MG63 (cell line): ENCODE data around the gene DCBLD1. TPM values are rescaled to one million over a fixed set of nuclear protein-coding genes. Genes with fewer than 3 reads are reported as not detected.
"Not testable (repeated sequence)": the region's sequence is repeated elsewhere in the genome, so short reads cannot be mapped to it uniquely, and the experiment has no call there.

Experiments used
- DNase-seq: peaks from one replicate; pipeline ENCODE4 v3.0.0-alpha.2; 2020
- H3K27me3 ChIP-seq: fragments of 250-450 bp; sonication (Bioruptor Pico); 2 replicates; pipeline ENCODE4 v1.5.1; 2020; ENCODE audit warnings: mild to moderate bottlenecking, moderate library complexity
- H3K36me3 ChIP-seq: fragments of 250-450 bp; sonication (Bioruptor Pico); 2 replicates; pipeline ENCODE4 v1.5.1; 2020; ENCODE audit warnings: mild to moderate bottlenecking, moderate library complexity
- H3K4me3 ChIP-seq: fragments of 250-450 bp; sonication (Bioruptor Pico); 2 replicates; pipeline ENCODE4 v1.5.1; 2020; ENCODE audit warnings: mild to moderate bottlenecking, moderate library complexity
- H3K9me3 ChIP-seq: fragments of 250-450 bp; sonication (Bioruptor Pico); 2 replicates; pipeline ENCODE4 v1.5.1; 2020; ENCODE audit warnings: mild to moderate bottlenecking, moderate library complexity
- total RNA-seq: library from RNA; depleted of rRNA; stranded (reverse); fragments of >200 nt; shearing (Covaris generic); gene quantifications from 2 replicates; pipeline ENCODE4 v1.2.3, GENCODE V29; 2014; ENCODE audit warnings: low replicate concordance

Gene DCBLD1
- total RNA-seq, 1 experiment from 2014 or later, result 20.9 TPM

DNA sequence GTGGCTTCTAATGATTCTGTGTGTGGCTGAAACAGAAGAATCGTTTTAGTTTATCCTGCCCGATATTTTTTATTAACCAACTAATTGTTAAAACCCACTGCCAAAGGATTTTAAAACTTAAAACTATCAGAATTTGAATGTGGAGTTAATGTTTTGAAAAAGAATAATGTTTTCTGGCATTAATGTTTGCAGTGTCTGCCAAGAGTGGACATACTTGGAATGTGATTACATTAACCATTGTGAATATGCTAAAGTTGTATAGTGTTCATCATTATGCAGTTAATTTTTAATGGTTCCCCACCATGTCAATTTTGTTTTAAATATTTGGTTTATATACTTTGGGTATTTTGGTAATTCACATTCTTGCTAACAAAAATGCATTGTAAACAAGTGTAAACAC, 24.4 kb downstream of the DCBLD1 start:
- DNase-seq, result no peak
- H3K36me3 ChIP-seq, result peaks cover 45% of the 10 kb centered on the region

DNA sequence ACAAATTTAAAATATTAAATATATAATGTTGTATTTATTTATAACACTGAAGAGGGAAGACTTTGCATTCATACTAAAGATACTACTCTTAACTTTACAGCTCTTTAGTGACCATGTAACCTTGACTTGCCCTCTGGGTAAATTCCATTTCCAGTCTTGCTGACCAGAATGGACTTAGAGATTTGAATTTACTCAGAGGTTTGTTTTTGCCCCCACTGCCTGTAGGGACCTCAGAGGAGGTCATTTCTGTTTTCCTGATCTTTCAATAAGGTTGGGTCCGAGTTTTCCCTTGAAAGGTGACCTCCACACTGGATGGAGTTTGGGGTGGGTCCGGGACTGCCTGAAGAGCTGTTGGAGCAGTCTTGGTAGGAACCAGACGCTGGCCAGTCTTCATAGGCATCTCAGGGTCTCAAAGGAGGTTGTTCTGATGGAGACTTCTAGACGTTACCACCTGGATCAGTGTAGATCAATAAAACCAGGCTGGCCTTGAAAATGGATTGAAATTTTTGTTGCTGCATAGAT, 26.0 kb downstream of the DCBLD1 start:
- H3K9me3 ChIP-seq, result no peaks in the 10 kb centered on the region
- H3K36me3 ChIP-seq, result peaks cover 40% of the 10 kb centered on the region
- no peak overlapping the region for H3K4me3 ChIP-seq
- DNase-seq, result no peak
- H3K27me3 ChIP-seq, result no peaks in the 10 kb centered on the region

More for the DNA sequence above, 24.4 kb downstream of the DCBLD1 start:
- H3K27me3 ChIP-seq, result no peaks in the 10 kb centered on the region
- H3K9me3 ChIP-seq, result no peaks in the 10 kb centered on the region
- no peak overlapping the region for H3K4me3 ChIP-seq

DNA sequence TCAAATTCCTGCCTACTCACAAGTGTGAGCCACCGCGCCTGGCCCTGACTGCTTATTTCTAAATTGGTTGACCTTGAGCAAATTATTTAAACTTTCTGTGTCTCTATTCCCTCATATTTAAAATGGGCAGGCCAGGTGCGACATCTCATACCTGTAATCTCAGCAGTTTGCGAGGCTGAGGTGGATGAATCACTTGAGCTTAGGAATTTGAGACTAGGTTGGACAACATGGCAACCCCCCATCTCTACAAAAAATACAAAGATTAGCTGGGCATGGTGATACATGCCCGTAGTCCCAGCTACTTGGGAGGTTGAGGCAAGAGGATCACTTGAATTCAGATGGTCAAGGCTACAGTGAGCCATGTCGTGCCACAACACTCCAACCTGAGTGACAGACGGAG, 26.5 kb downstream of the DCBLD1 start:
- H3K4me3 ChIP-seq, result no peak overlapping the region
- DNase-seq, result no peak
- no peaks in the 10 kb centered on the region for H3K9me3 ChIP-seq
- H3K27me3 ChIP-seq, result no peaks in the 10 kb centered on the region
- peaks cover 35% of the 10 kb centered on the region for H3K36me3 ChIP-seq

DNA sequence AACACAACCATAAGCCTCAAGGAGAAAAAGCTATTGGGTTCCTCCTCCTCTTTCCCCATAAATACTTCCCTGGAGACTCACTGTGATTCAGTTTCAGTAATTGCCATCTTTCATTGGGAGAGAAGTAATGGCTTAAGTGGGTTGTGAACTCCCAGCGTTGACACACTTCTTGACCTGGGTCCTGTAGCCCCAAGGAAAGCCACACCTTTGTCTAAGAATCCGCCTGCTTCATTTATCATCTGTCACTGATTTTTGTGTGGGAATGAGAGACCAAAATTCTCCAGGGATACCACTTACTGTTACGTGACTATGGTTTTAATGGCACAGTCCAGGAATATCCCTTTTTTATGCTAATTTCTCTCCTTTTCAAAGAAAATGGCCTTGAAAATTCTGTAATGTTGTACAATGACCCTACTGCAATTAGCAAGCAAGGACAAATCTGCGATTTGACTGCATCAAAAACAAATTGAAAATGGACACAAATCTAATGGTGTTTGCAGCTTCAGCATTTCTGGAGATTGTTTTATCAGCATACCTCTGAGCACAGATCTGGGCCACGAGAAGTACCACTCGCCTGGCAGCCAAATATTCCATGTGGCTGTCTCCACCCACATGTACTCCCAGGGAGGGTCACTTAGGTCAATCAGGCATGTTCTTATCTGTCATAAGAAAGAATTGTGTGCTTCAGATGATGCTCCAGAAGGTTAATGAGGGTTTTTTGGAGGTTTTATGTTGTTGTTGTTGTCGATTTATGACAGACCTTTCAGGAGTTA, 29.8 kb downstream of the DCBLD1 start:
- Histone ChIP-seq H3K4me3 (no peak overlapping the region), H3K27me3 (no peaks in the 10 kb centered on the region), H3K9me3 (no peaks in the 10 kb centered on the region), H3K36me3 (peaks cover 15% of the 10 kb centered on the region)
- no peak for DNase-seq

GRCh38 chr6:117512987-117513573, 30.6 kb downstream of the DCBLD1 start:
- H3K9me3 ChIP-seq, result no peaks in the 10 kb centered on the region
- DNase-seq, result no peak
- H3K27me3 ChIP-seq, result no peaks in the 10 kb centered on the region
- no peak overlapping the region for H3K4me3 ChIP-seq
- peaks cover 14% of the 10 kb centered on the region for H3K36me3 ChIP-seq

DNA sequence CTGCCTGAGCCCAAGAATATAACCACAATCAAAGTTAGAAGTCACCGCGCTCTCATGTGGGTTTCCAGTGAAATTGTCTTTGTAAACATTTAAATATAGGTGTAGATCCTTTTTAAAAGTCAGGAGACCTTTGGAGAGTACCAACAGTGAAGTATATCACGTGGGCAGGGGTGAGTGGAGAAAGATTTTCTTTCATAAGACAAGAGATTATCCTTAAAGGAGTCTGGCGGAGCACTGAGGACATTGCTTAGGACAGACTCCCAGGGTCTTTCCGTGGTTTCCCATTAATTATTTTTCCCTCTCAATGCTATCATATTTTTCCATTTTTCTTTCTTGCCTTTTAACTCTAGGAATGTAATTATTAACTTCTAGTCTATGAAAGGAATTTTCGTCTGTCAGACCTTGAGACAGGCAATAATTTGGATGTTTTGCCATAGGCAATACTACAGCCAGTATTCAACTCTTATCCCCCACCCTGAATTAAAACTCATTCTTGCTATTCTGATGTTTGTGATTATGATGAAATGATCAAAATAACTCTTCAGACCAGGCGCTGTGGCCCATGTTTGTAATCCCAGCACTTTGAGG, 31.4 kb downstream of the DCBLD1 start:
- H3K4me3 ChIP-seq, result no peak overlapping the region
- no peak for DNase-seq
- no peaks in the 10 kb centered on the region for H3K9me3 ChIP-seq
- peaks cover 9% of the 10 kb centered on the region for H3K36me3 ChIP-seq
- H3K27me3 ChIP-seq, result no peaks in the 10 kb centered on the region

DNA sequence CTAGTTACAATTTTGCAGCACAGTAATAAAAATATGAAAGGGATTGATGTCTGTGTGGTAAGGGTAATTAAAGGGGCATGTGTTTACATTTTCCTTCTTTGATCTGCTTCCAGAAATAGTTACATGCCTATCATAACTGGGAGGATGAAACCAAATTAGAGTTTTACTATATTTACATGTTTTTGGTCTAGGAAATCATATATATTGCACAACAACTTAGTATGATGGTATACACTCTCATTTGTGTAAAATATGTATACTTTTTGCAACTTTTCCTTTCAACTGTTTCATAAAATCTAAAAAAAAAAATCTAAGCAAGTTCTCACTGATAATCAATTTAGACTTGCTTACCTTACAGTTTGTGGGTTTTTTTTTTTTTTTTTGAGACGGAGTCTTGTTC, 32.2 kb downstream of the DCBLD1 start:
- no peaks in the 10 kb centered on the region for H3K27me3 ChIP-seq
- no peak overlapping the region for H3K4me3 ChIP-seq
- no peaks in the 10 kb centered on the region for H3K9me3 ChIP-seq
- DNase-seq, result no peak
- H3K36me3 ChIP-seq, result peaks cover 7% of the 10 kb centered on the region

- no peaks in the 10 kb centered on the region for H3K27me3 ChIP-seq
- DNase-seq, result no peak
- H3K4me3 ChIP-seq, result no peak overlapping the region
- H3K36me3 ChIP-seq, result peaks cover 7% of the 10 kb centered on the region
- H3K9me3 ChIP-seq, result no peaks in the 10 kb centered on the region
These were observed 32.9 kb downstream of the DCBLD1 start for GRCh38 chr6:117515326-117515725.

GRCh38 chr6:117517995-117518394, 35.5 kb downstream of the DCBLD1 start:
- H3K4me3 ChIP-seq, DNase-seq, H3K36me3 ChIP-seq, H3K9me3 ChIP-seq, H3K27me3 ChIP-seq: not testable (repeated sequence)

GRCh38 chr6:117518870-117519269, 36.4 kb downstream of the DCBLD1 start:
- Histone ChIP-seq H3K4me3 (no peak overlapping the region), H3K36me3 (peaks cover 8% of the 10 kb centered on the region), H3K27me3 (no peaks in the 10 kb centered on the region), H3K9me3 (no peaks in the 10 kb centered on the region)
- DNase-seq, result no peak

DNA sequence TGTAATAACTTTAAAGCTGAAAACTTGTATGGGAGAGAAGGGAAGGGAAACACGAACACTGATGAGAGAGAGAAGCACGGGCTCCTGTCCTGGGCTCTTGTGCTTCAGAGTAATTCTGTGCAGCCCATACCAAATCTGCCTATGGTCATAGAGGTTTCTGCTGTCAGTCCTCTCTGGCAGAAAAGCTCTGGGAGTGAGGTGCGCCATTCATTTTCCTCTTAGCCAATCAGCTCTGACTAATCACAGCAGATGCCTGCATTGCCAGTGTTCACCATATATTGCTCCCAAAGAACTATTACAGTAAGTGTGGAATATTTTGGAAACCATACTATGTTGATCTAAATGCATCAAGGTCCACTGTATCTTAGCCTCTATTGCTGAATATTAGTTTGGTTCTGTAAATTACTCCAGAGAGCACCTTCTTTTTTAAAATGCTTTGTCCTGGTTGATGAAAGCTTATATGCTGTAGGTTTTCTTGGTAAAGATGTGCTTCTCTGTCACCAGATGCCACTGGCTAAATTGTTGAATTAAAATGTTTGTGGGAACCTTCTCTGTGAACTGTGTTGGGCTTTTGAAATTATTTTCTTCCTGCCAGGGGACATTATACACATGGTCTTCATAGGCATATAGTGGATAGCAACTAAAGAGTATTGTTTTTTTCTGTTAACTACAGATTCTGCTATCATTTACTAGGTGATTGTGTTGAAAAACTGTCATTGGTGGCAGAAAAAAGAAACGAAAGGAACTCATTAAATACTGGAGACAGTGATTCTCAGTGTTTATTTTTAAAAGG, 38.3 kb downstream of the DCBLD1 start:
- Histone ChIP-seq H3K9me3 (no peaks in the 10 kb centered on the region), H3K4me3 (no peak overlapping the region), H3K36me3 (peaks cover 4% of the 10 kb centered on the region), H3K27me3 (no peaks in the 10 kb centered on the region)
- DNase-seq, result no peak

GRCh38 chr6:117521791-117522502, 39.5 kb downstream of the DCBLD1 start:
- no peaks in the 10 kb centered on the region for H3K9me3 ChIP-seq
- no peak for DNase-seq
- no peak overlapping the region for H3K4me3 ChIP-seq
- no peaks in the 10 kb centered on the region for H3K27me3 ChIP-seq
- peaks cover 4% of the 10 kb centered on the region for H3K36me3 ChIP-seq

DNA sequence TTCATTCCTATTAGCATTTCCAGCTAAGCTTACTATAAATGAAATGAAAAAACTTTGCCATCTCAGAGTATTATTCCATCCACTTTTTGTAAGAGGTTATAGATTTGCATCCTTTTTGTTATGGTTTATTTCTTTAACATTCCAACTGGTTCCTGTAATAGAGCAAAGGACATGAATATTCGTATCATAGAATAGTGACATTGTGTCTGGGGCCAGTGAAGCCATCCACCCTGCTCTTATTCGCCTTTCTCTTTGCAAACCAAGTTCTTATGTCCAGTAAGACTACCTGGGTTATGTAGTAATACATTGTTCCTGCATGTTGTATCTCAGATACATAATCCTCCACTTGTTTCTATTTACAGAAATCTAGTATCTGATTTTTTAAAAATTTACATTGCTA, 43.1 kb downstream of the DCBLD1 start:
- Histone ChIP-seq H3K27me3 (no peaks in the 10 kb centered on the region), H3K9me3 (no peaks in the 10 kb centered on the region), H3K4me3 (no peak overlapping the region), H3K36me3 (peaks cover 4% of the 10 kb centered on the region)
- DNase-seq, result no peak

DNA sequence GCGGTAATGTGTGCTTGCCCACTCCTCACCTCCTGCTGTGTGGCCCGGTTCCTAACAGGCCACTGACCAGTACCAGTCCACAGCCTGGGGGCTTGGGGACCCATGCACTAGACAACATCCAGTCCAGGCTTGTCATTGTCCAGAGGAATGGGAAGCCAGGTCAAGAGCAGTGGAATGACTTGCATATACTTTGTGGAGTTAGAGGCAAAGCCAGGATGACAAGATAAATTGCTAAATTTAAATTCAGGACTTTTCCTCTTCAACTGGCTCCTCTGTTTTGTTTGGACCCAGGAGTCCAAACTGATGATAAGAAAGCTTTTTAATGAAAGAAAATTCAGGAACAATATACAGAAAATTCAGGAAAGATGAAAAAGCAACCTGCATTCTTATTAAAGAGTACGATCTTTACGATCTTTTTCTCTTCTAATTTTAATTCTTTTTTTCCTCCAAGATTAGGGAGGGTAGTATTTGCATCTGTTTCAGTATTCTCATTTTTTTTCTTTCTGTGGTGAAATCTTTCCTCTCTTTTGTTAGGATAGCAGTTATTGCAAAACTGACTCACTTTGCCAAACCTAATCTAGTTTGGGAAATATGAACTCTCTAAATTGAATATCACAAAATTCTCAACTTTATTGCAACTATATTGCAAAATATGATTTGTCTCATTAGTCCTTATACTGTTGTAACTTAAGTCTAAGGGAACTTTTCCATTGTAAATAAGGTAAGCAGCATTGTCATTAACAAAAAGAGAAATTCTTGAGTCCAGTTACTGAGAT, 48.2 kb downstream of the DCBLD1 start:
- Histone ChIP-seq H3K9me3 (no peaks in the 10 kb centered on the region), H3K4me3 (no peak overlapping the region), H3K27me3 (no peaks in the 10 kb centered on the region), H3K36me3 (peaks cover 14% of the 10 kb centered on the region)
- DNase-seq, result no peak

- Histone ChIP-seq H3K27me3 (no peaks in the 10 kb centered on the region), H3K9me3 (no peaks in the 10 kb centered on the region), H3K36me3 (peaks cover 14% of the 10 kb centered on the region), H3K4me3 (no peak overlapping the region)
- DNase-seq, result no peak
These were observed 48.9 kb downstream of the DCBLD1 start for GRCh38 chr6:117531346-117531745.
